ENCODE data around the gene TNRC6B. TPM values are rescaled to one million over a fixed set of nuclear protein-coding genes. Genes with fewer than 3 reads are reported as not detected.

TNRC6B gene
- total and polyA plus RNA-seq, 2 of the 13 experiments (the other 11 are each of a cell fraction or from before 2014, with no cell fraction given): 8.9 to 13.2 TPM

GRCh38 chr22:40346185-40347118, 168.7 kb downstream of the TNRC6B start, which contains the start of gene ADSL (continued):
- no peak for TF ChIP-seq ATF6 (CRISPR knock-in tag; conservative IDR thresholded peaks at IDR 0.05)
- TF ChIP-seq AFF4 (CRISPR knock-in tag; IDR thresholded peaks at IDR 0.05): peak; percentile 69; the same call in 1 of the 2 replicates
- peak; percentile 47 for TF ChIP-seq TEAD3 (CRISPR knock-in tag; optimal IDR thresholded peaks at IDR 0.05; ENCODE audit: borderline replicate concordance)
- peak; percentile 81; the same call in 1 of the 2 replicates for TF ChIP-seq SAFB2 (CRISPR knock-in tag; IDR thresholded peaks at IDR 0.05; ENCODE audit: borderline replicate concordance, low read depth)
- no peak for TF ChIP-seq ZNF569 (CRISPR knock-in tag; IDR thresholded peaks at IDR 0.05; ENCODE audit: borderline replicate concordance)
- no peak for TF ChIP-seq ZNF121 (CRISPR knock-in tag; IDR thresholded peaks at IDR 0.05)
- peak; percentile 35; the same call in 1 of the 2 replicates for TF ChIP-seq CAMTA2 (CRISPR knock-in tag; IDR thresholded peaks at IDR 0.05; ENCODE audit: borderline replicate concordance)
- TF ChIP-seq TAF15 (IDR thresholded peaks at IDR 0.05; ENCODE audit: low read depth, low read length, poor library complexity, severe bottlenecking): no peak
- TF ChIP-seq, protein P1, sequence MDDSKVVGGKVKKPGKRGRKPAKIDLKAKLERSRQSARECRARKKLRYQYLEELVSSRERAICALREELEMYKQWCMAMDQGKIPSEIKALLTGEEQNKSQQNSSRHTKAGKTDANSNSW (CRISPR knock-in tag; IDR thresholded peaks at IDR 0.05; ENCODE audit: borderline replicate concordance): 0 out of 2 replicates have a peak, but pooled peaks have one; percentile 35
- 0 out of 2 replicates have a peak, but pooled peaks have one; percentile 81 for TF ChIP-seq ZNF878 (CRISPR knock-in tag; IDR thresholded peaks at IDR 0.05)
- TF ChIP-seq, protein P2, sequence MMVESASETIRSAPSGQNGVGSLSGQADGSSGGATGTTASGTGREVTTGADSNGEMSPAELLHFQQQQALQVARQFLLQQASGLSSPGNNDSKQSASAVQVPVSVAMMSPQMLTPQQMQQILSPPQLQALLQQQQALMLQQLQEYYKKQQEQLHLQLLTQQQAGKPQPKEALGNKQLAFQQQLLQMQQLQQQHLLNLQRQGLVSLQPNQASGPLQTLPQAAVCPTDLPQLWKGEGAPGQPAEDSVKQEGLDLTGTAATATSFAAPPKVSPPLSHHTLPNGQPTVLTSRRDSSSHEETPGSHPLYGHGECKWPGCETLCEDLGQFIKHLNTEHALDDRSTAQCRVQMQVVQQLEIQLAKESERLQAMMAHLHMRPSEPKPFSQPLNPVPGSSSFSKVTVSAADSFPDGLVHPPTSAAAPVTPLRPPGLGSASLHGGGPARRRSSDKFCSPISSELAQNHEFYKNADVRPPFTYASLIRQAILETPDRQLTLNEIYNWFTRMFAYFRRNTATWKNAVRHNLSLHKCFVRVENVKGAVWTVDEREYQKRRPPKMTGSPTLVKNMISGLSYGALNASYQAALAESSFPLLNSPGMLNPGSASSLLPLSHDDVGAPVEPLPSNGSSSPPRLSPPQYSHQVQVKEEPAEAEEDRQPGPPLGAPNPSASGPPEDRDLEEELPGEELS (CRISPR knock-in tag; IDR thresholded peaks at IDR 0.05): no peak
- TF ChIP-seq SMAD9 (CRISPR knock-in tag; IDR thresholded peaks at IDR 0.05): 0 out of 2 replicates have a peak, but pooled peaks have one; percentile 74
- TF ChIP-seq FOXO1 (CRISPR knock-in tag; IDR thresholded peaks at IDR 0.05): peak; percentile 46; the same call in 1 of the 2 replicates
- peak; percentile 75; the same call in 1 of the 2 replicates for TF ChIP-seq ZNF709 (CRISPR knock-in tag; IDR thresholded peaks at IDR 0.05)
- TF ChIP-seq ZNF747 (CRISPR knock-in tag; IDR thresholded peaks at IDR 0.05; ENCODE audit: borderline replicate concordance): 0 out of 2 replicates have a peak, but pooled peaks have one; percentile 47
